Smooth muscle cell (in vitro differentiated cells): ENCODE results near the gene FAM83G. TPM values are rescaled to one million over a fixed set of nuclear protein-coding genes. Genes with fewer than 3 reads are reported as not detected.

Source experiments
- DNase-seq: peaks from one replicate; lab custom pipeline; 2025; ENCODE audit not compliant: unreplicated experiment; lab: John Stamatoyannopoulos, UW
- H2AFZ ChIP-seq: fragments of 200-600 bp; sonication (generic); 2 replicates; pipeline ENCODE4 v1.6.0; 2016; ENCODE audit warnings: antibody characterized with exemption, low read depth, mild to moderate bottlenecking
- H3F3A ChIP-seq: fragments of 200-600 bp; sonication (generic); 2 replicates; pipeline ENCODE4 v1.6.0; 2017; ENCODE audit warnings: antibody characterized with exemption, low read depth
- H3K27ac ChIP-seq: fragments of 200-600 bp; sonication (generic); 2 replicates; pipeline ENCODE4 v1.5.1; 2016; ENCODE audit warnings: low read depth, mild to moderate bottlenecking
- H3K27me3 ChIP-seq: fragments of 200-600 bp; sonication (generic); 2 replicates; pipeline ENCODE4 v1.6.1; 2016; ENCODE audit warnings: low read depth, mild to moderate bottlenecking
- H3K36me3 ChIP-seq: fragments of 200-600 bp; sonication (generic); 2 replicates; pipeline ENCODE4 v1.5.1; 2016; ENCODE audit warnings: low read depth
- H3K4me1 ChIP-seq: fragments of 200-600 bp; sonication (generic); 2 replicates; pipeline ENCODE4 v1.5.1; 2016; ENCODE audit warnings: low read depth
- H3K4me2 ChIP-seq: fragments of 200-600 bp; sonication (generic); 2 replicates; pipeline ENCODE4 v1.6.0; 2016; ENCODE audit warnings: mild to moderate bottlenecking
- H3K4me3 ChIP-seq: fragments of 200-600 bp; sonication (generic); 2 replicates; pipeline ENCODE4 v1.5.1; 2016; ENCODE audit warnings: mild to moderate bottlenecking
- H3K79me2 ChIP-seq: fragments of 200-600 bp; sonication (generic); 2 replicates; pipeline ENCODE4 v1.6.0; 2016; ENCODE audit warnings: low read depth, mild to moderate bottlenecking
- H3K9ac ChIP-seq: fragments of 200-600 bp; sonication (generic); 2 replicates; pipeline ENCODE4 v1.6.0; 2016; ENCODE audit warnings: low read depth
- H3K9me3 ChIP-seq: fragments of 200-600 bp; sonication (generic); replicated peaks from 2 replicates; pipeline ENCODE4 v1.5.1; 2016; ENCODE audit warnings: low read depth
- H4K20me1 ChIP-seq: fragments of 200-600 bp; sonication (generic); 2 replicates; pipeline ENCODE4 v1.6.0; 2016; ENCODE audit warnings: low read depth
- CTCF ChIP-seq: fragments of 200-600 bp; sonication (generic); IDR thresholded peaks from 2 replicates; pipeline ENCODE4 v1.5.1; 2017; ENCODE audit warnings: borderline replicate concordance, mild to moderate bottlenecking, antibody characterized with exemption; ENCODE audit not compliant: insufficient read depth, poor library complexity, severe bottlenecking
- WGBS: methylation state at CpG from one replicate; pipeline ENCODE4 v1.1.7; 2016; ENCODE audit warnings: low lambda C conversion rate; 5-methylcytosine and 5-hydroxymethylcytosine counted together
- polyA plus RNA-seq: library from polyadenylated mRNA; unstranded; fragments of >200 nt; fragmentation: Nextera tagmentation; extraction: Ambion mirVana; gene quantifications from 2 replicates; pipeline ENCODE4 v1.2.1, GENCODE V29; 2016
- total RNA-seq: library from RNA; depleted of rRNA; stranded (reverse); fragments of >200 nt; gene quantifications from 2 replicates; pipeline ENCODE4 v1.2.3, GENCODE V29; 2014

The FAM83G gene
- total and polyA plus RNA-seq, 2 experiments from 2014 or later = 8.2 to 14.2 TPM

- no peak overlapping the region for H3K27ac ChIP-seq
- no peaks in the 10 kb centered on the region for H3K36me3 ChIP-seq
- TF ChIP-seq CTCF = peak; percentile 13
- peaks cover 7% of the 10 kb centered on the region for H4K20me1 ChIP-seq
- H2AFZ ChIP-seq = no peak overlapping the region
- H3K27me3 ChIP-seq = no peaks in the 10 kb centered on the region
- peaks cover 13% of the 10 kb centered on the region for H3K4me1 ChIP-seq
- no peak overlapping the region for H3K9ac ChIP-seq
- no peak for DNase-seq
- H3K79me2 ChIP-seq = no peaks in the 10 kb centered on the region
- no peak overlapping the region for H3K4me3 ChIP-seq
- H3F3A ChIP-seq = no peaks in the 10 kb centered on the region
- no peaks in the 10 kb centered on the region for H3K9me3 ChIP-seq
- no peak overlapping the region for H3K4me2 ChIP-seq
- WGBS = 94% methylated on average over 28 of the region's 28 CpGs
Observed at GRCh38 chr17:18970582-18971480, 33.7 kb downstream of the FAM83G start.

- Histone ChIP-seq H3K4me2 (no peak overlapping the region), H3K27me3 (no peaks in the 10 kb centered on the region), H3K36me3 (no peaks in the 10 kb centered on the region), H3K79me2 (no peaks in the 10 kb centered on the region), H2AFZ (no peak overlapping the region), H3F3A (no peaks in the 10 kb centered on the region), H3K4me3 (no peak overlapping the region), H3K9me3 (no peaks in the 10 kb centered on the region), H4K20me1 (peaks cover 7% of the 10 kb centered on the region), H3K9ac (no peak overlapping the region), H3K27ac (no peak overlapping the region), H3K4me1 (peaks cover 13% of the 10 kb centered on the region)
- WGBS = 88% methylated on average over 23 of the region's 23 CpGs
- DNase-seq = no peak
- TF ChIP-seq CTCF = no peak
Observed at GRCh38 chr17:18968945-18969887, 35.3 kb downstream of the FAM83G start.

GRCh38 chr17:18968345-18968744, 36.2 kb downstream of the FAM83G start:
- H3K4me2 ChIP-seq = no peak overlapping the region
- WGBS = 84% methylated on average over 4 of the region's 4 CpGs
- no peak for TF ChIP-seq CTCF

More at GRCh38 chr17:18968345-18968744, 36.2 kb downstream of the FAM83G start:
- H3K9ac ChIP-seq = no peak overlapping the region
- peaks cover 13% of the 10 kb centered on the region for H3K4me1 ChIP-seq
- no peaks in the 10 kb centered on the region for H3F3A ChIP-seq
- no peak overlapping the region for H3K4me3 ChIP-seq
- no peaks in the 10 kb centered on the region for H3K27me3 ChIP-seq
- no peaks in the 10 kb centered on the region for H3K36me3 ChIP-seq
- no peak overlapping the region for H2AFZ ChIP-seq
- no peaks in the 10 kb centered on the region for H3K79me2 ChIP-seq
- no peak overlapping the region for H3K27ac ChIP-seq
- peaks cover 1% of the 10 kb centered on the region for H4K20me1 ChIP-seq
- H3K9me3 ChIP-seq = no peaks in the 10 kb centered on the region
- no peak for DNase-seq
